Measurements from ENCODE around the gene COPRS.

Gene COPRS

DNA sequence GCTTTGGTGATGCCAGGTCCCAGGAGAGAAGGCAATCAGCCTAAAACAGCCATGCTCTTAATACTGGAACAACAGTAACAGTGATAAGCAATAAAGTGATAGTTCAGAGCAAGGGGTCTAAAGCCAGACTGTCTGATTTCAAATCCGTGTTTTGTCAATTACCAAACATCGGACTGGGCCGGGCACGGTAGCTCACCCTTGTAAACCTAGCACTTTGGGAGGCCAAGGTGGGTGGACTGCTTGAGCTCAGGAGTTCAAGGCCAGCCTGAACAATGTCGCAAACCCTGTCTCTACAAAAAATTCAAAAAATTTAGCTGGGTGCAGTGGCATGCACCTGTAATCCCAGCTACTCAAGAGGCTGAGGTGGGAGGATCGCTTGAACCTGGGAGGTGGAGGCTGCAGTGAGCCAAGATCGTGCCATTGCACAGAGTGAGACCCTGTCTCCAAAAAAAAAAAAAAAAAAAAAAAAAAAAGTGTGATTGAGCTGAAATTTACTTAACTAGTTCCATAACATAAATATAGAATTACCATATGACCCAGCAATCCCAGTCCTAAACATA, 5.1 kb downstream of the COPRS start:
- no peak overlapping the region for H3K4me3 ChIP-seq (ENCODE audit: low read depth, low read length)
- TF ChIP-seq, protein P1, sequence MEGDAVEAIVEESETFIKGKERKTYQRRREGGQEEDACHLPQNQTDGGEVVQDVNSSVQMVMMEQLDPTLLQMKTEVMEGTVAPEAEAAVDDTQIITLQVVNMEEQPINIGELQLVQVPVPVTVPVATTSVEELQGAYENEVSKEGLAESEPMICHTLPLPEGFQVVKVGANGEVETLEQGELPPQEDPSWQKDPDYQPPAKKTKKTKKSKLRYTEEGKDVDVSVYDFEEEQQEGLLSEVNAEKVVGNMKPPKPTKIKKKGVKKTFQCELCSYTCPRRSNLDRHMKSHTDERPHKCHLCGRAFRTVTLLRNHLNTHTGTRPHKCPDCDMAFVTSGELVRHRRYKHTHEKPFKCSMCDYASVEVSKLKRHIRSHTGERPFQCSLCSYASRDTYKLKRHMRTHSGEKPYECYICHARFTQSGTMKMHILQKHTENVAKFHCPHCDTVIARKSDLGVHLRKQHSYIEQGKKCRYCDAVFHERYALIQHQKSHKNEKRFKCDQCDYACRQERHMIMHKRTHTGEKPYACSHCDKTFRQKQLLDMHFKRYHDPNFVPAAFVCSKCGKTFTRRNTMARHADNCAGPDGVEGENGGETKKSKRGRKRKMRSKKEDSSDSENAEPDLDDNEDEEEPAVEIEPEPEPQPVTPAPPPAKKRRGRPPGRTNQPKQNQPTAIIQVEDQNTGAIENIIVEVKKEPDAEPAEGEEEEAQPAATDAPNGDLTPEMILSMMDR (IDR thresholded peaks at IDR 0.05; ENCODE audit: control insufficient read depth, extremely low read depth, insufficient read depth), result no peak
- no peak for DNase-seq (ENCODE audit: low read depth)

DNA sequence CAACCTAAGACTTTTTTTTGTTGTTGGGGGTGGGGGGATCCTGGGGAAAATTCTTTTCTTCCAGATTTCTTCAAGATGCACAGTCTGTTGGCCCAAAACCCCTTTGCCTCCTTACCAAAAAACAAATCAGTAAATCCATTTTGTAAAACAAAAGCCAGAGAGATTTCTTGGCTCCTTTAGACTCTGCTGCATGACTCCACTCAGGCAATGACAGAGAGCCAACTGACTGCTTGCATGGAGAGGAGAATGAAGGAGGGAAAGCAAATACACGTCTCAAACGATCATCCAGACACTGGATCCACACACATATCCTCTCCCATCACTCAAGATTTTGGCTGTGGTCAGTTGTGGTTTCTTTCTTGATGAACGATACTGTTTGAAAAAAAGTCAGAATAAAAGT, 13.8 kb downstream of the COPRS start:
- TF ChIP-seq, protein P1 (IDR thresholded peaks at IDR 0.05; ENCODE audit: control insufficient read depth, extremely low read depth, insufficient read depth), result no peak
- no peak for DNase-seq (ENCODE audit: low read depth)
- H3K4me3 ChIP-seq (ENCODE audit: low read depth, low read length), result no peak overlapping the region

DNA sequence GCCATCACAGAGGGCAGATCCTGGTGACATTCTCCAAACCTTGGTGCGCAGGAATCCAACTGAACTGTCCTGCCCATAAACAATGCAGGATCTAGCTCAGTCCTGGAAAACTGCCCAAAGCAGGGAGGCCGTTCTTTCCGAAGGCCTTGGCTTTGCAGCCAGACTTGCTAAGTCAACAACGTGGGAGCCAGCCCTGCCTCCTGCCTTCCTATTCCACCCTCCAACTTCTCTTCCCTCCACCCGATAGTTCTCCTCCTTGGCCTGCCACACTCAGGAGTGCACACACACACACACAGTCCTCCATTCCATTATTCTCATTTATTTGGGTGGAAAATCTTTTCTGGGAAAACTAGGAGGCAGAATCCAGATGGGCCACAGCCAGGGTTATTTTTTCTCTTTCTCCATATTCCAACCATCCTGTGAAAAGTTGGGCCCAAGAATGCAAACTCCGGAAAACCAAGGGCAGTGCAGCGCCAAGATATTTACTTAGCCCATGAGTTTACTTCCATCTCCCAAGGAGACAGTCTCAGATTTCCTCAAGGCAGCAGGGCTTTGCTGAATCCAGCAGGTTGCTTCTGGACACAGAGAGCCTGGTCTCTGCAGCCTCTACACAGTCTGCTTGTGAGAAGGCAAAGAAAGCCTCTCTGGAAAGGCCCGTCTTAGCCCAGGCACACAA, 15.8 kb downstream of the COPRS start:
- no peak overlapping the region for H3K4me3 ChIP-seq (ENCODE audit: low read depth, low read length)
- TF ChIP-seq, protein P1 (IDR thresholded peaks at IDR 0.05; ENCODE audit: control insufficient read depth, extremely low read depth, insufficient read depth), result no peak
- peak; percentile 87 for DNase-seq (ENCODE audit: low read depth)

DNA sequence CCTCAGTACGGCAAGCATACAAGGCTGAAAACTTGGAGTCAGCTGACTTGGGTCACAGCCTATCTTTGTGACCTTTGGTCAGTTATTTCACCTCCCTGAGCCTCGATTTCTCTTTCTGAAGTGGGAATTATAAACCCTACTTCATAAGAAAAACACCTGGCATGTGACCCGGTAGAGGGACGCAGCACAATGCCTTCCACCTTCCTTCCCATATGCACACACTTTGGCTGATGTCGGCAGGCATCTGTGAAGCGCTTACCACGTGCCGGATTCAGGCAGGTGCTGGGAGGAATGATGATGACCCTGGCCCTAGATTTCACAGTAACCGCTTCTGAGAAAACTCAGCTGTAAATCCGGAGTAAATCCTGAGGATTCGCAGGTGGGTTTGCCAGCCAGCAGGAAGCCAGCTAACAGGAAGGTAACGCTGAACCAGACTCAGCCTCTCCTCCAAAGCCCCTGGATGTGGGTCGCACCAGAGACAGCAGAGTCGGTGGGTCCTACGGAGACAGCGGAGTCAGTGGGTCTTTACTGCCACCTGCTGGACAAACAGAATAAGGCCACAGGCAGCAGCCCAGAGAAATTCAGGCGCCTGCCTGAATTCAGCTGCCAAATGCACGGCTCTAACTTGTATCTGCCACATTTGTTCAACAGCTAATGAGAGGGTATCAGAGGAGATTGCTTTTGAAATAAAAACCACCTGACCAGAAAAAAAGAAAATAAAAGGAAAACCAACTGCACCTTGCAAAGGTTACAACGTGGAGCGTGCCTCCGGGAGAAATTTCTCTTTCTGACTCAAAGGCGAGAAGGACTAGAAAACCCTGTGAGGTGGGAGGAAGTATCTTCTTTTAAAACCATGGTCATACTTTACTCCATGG, 16.6 kb downstream of the COPRS start:
- no peak overlapping the region for H3K4me3 ChIP-seq (ENCODE audit: low read depth, low read length)
- TF ChIP-seq, protein P1 (IDR thresholded peaks at IDR 0.05; ENCODE audit: control insufficient read depth, extremely low read depth, insufficient read depth), result peak; percentile 91
- peak; percentile 34 for DNase-seq (ENCODE audit: low read depth)

DNA sequence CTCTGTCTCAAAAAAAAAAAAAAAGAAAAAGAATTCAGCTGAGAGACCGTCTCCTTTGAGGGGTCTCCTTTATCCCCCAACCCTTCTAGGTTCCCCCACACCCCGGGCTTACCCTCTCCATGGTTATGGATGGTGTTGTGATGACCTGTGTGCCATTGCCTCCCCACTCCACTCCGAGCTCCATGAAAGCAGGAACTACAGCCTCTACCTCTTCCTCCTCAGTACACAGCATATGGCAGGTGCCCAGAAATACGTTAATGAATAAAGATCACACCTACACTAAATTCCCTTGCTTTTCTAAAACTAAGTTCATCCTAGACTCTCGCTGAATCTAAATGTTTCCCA, 17.2 kb downstream of the COPRS start:
- TF ChIP-seq, protein P1 (IDR thresholded peaks at IDR 0.05; ENCODE audit: control insufficient read depth, extremely low read depth, insufficient read depth), result no peak
- no peak overlapping the region for H3K4me3 ChIP-seq (ENCODE audit: low read depth, low read length)
- no peak for DNase-seq (ENCODE audit: low read depth)

DNA sequence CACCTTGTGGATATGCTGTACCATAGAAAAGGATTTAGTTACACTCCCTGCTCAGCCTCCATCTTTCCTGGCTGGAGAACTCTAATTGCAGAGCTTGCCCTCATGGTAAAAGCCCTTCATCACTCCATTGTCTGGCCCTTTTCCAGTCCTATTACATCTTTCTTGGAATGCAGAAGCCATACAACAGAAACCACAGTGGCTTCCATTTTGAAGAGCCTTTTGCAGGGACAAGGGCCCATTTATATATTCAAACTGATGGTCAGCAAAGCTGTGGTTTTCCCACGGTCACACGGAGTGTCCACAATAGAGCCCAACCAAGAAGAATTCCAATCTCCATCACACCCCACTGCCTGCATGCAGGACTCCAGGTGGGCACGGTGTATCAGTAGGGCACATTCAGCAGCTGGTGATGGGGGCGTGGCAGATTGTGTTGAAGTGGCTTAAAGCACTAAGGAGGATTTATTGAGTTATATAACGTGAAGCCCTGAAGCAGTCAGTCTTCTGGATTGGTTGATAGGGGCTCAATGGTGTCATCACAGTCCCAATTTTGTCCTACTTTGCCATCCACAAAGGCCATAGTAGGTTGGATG, 20.3 kb downstream of the COPRS start:
- no peak for DNase-seq (ENCODE audit: low read depth)
- TF ChIP-seq, protein P1 (IDR thresholded peaks at IDR 0.05; ENCODE audit: control insufficient read depth, extremely low read depth, insufficient read depth), result no peak
- no peak overlapping the region for H3K4me3 ChIP-seq (ENCODE audit: low read depth, low read length)
